HFFc6 (cell line): ENCODE data around the gene FEV. TPM values are rescaled to one million over a fixed set of nuclear protein-coding genes. Genes with fewer than 3 reads are reported as not detected.

Experiments
- DNase-seq: peaks from one replicate; pipeline ENCODE4 v3.0.0-alpha.2; 2018
- H3K27ac Mint-ChIP-seq: 2 replicates; pipeline ENCODE4 v1.8.0; 2020; ENCODE audit warnings: mild to moderate bottlenecking, mixed read lengths
- H3K27me3 Mint-ChIP-seq: 2 replicates; pipeline ENCODE4 v1.8.0; 2021; ENCODE audit warnings: mild to moderate bottlenecking, moderate library complexity, mixed read lengths; ENCODE audit not compliant: insufficient read depth
- H3K36me3 Mint-ChIP-seq: 2 replicates; pipeline ENCODE4 v1.8.0; 2021; ENCODE audit warnings: low read depth, mixed read lengths
- H3K4me1 Mint-ChIP-seq: 2 replicates; pipeline ENCODE4 v1.8.0; 2020; ENCODE audit warnings: low read depth, mixed read lengths
- H3K4me3 Mint-ChIP-seq: 2 replicates; pipeline ENCODE4 v1.8.0; 2020; ENCODE audit warnings: mild to moderate bottlenecking, moderate library complexity, mixed read lengths
- H3K9me3 Mint-ChIP-seq: 2 replicates; pipeline ENCODE4 v1.8.0; 2020; ENCODE audit warnings: mild to moderate bottlenecking, mixed read lengths
- total RNA-seq, 6 experiments: library from RNA; stranded (reverse); fragmentation: NEBNext Ultra II Directional; extraction: Animal tissue kit (Norgen Biotek cat#: 25700); gene quantifications; 2 replicates in 1 of 6; 3 replicates in 5 of 6; pipeline ENCODE4 v1.2.3, GENCODE V29; 2021
- TF ChIP-seq, protein P1 (sequence below): fragments of 200-600 bp; sonication (generic); IDR thresholded peaks from 2 replicates; pipeline ENCODE4 v1.5.0; 2021; ENCODE audit warnings: antibody characterized with exemption, mild to moderate bottlenecking

The FEV gene
- total RNA-seq, 6 experiments from 2014 or later: not detected

DNA sequence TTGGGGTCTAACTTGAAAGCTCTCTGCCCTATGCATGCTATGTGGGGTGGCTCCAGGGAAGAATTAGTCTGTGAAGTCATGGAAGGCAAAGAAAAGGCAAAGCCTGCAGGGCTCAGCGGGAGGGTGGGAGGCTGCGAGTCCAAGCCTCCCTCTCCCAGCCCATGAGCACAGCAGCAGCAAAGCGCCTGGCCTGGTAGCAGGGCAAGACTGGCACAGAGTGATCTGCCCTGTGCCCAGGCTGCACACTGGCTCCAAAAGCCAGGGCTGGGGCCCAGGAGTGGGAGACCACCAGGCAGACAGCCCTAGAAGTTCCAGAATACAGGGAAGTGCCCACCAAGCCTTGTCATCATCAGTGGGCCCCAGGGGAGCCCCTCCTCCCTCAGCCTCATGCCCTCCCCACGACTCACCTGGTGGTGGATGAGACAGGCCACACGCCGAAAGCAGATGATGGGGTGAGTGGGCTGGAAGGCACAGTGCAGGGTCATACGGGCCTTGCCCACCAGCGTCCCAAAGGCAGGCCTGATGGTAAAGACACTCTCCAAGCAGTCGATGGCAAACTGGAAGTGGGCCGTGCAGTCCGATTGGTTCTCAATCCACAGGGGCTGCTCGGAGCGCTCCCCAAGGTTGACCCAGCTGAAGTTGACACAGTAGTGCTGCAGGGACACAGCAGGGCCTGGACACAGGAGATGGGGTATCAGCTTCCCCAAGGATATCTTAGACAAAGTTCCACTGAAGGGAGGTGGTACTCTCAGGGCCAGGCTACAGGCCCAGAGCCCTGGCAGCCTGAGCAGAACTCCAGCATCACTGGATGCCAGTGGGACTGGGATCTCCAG, 44.2 kb upstream of the FEV start:
- DNase-seq: no peak
- Mint-ChIP-seq H3K36me3 (no peaks in the 10 kb centered on the region), H3K9me3 (no peaks in the 10 kb centered on the region), H3K27ac (no peak overlapping the region), H3K27me3 (peaks cover 49% of the 10 kb centered on the region), H3K4me3 (no peak overlapping the region), H3K4me1 (no peaks in the 10 kb centered on the region)
- TF ChIP-seq, protein P1, sequence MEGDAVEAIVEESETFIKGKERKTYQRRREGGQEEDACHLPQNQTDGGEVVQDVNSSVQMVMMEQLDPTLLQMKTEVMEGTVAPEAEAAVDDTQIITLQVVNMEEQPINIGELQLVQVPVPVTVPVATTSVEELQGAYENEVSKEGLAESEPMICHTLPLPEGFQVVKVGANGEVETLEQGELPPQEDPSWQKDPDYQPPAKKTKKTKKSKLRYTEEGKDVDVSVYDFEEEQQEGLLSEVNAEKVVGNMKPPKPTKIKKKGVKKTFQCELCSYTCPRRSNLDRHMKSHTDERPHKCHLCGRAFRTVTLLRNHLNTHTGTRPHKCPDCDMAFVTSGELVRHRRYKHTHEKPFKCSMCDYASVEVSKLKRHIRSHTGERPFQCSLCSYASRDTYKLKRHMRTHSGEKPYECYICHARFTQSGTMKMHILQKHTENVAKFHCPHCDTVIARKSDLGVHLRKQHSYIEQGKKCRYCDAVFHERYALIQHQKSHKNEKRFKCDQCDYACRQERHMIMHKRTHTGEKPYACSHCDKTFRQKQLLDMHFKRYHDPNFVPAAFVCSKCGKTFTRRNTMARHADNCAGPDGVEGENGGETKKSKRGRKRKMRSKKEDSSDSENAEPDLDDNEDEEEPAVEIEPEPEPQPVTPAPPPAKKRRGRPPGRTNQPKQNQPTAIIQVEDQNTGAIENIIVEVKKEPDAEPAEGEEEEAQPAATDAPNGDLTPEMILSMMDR: no peak

DNA sequence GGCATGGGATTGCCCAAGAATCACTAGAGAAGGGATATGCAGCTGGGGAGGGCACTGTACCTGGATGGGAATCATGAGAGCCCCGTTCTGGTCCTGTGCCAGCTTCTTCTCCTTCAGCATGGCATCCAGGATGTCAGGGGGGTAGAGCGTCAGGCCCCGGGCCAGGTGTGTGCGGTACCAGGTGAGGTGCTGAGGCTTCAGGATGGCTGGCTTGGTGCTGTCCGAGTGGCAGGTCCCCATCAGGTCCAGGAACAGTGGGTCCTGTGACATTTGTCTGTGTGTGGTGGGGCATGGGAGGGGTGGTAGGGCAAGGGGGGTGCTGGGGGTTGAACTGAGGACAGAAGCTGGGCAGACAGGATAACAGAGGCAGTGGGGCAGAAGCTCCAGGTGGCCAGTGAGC, 43.2 kb upstream of the FEV start:
- Mint-ChIP-seq H3K36me3 (no peaks in the 10 kb centered on the region), H3K4me1 (no peaks in the 10 kb centered on the region), H3K9me3 (no peaks in the 10 kb centered on the region), H3K27me3 (peaks cover 53% of the 10 kb centered on the region), H3K27ac (no peak overlapping the region), H3K4me3 (no peak overlapping the region)
- TF ChIP-seq, protein P1: no peak
- no peak for DNase-seq

DNA sequence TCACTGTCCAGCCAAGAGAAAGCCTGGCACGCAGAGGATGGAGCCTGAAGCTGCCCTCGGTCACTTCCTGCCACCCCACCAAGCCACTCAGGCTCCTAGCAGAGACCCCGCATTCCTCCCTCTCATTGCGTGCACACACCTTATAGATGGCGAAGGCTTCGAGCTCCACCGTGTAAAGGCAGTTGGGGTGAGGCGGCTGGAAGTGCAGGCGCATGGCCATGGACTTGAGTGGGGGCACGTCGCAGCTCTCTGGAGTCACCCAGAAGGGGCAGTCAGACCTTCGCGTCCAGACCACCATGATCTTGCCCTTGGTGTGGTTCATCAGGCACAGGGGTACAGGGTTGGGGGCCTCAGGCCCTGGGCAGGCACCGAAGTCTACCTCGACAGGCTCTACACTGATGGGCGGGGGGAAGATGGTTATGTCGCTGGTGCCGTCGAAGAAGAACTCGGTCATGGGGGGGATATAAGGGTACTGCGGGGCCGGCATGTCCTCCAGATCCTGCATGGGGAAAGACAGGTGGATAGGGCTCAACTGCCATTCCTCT, 42.6 kb upstream of the FEV start:
- no peak for DNase-seq
- peaks cover 50% of the 10 kb centered on the region for H3K27me3 Mint-ChIP-seq
- TF ChIP-seq, protein P1: no peak
- no peak overlapping the region for H3K27ac Mint-ChIP-seq
- no peaks in the 10 kb centered on the region for H3K36me3 Mint-ChIP-seq
- no peaks in the 10 kb centered on the region for H3K9me3 Mint-ChIP-seq
- H3K4me1 Mint-ChIP-seq: no peaks in the 10 kb centered on the region
- H3K4me3 Mint-ChIP-seq: no peak overlapping the region

DNA sequence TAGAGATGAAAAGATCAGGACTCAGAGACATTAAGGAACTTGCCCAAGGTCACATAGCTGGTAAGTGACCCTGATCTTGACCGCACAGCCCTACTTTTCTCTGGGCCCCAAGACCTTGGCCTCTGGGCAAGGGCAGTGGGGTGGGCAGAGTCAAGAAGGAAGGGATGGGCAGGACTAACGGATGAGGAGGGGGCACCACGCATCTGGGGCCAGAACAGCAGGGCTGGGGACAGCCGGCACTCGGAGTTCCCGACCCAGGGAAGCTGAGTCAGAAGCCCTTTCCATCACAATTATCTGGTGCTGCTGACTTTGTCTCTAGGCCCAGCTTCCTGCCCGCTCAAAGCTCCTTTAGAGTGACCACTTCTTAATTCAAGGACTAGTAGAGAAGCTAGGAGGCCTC, 42.0 kb upstream of the FEV start:
- Mint-ChIP-seq H3K4me3 (no peak overlapping the region), H3K27me3 (peaks cover 47% of the 10 kb centered on the region), H3K4me1 (no peaks in the 10 kb centered on the region), H3K27ac (no peak overlapping the region), H3K36me3 (no peaks in the 10 kb centered on the region), H3K9me3 (no peaks in the 10 kb centered on the region)
- TF ChIP-seq, protein P1: no peak
- no peak for DNase-seq

DNA sequence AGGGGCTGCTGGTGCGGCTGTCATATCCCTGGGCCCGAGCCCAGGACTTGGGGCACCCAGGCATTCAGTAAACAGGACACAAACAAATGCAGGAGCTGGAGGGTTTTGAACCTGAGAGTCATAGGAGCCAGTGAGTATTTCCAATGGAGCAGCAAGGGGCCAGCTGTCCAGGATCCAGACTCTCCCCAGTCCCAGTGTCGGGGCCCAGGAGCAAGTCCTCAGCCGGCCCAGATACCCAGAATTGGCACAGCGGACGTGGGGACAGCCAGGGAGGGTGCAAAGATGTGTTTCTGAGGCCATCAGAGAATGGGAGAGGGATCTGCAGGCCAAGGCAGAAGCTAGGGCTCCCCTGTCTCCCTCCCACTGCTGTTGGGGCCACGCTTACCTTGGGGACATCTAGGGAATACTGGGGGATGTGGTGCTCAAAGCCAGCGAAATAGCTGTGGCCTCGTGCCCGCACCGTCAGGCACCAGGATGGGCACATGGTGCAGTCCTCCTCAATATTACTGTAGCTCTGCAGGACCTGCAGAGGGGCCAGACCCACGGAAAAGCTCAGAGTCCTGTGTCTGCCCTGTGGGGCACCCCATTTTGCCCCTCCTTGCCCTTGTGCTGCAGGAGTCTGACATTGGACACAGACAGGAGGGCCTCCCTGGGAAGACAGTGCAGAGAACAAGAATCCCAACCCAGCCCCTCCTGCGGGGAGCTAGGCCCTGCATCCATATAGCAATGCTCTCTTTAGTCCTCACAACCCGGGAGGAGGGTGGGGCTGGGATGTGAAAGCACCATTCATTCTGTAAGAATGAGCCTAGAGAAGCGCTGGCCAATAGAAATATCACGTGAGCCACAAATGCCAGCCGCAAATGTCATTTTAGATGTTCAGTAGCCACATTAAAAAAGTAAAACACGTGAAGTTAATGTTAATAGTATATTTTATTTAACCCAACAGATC, 40.9 kb upstream of the FEV start:
- no peaks in the 10 kb centered on the region for H3K4me1 Mint-ChIP-seq
- no peak for DNase-seq
- H3K4me3 Mint-ChIP-seq: no peak overlapping the region
- peaks cover 48% of the 10 kb centered on the region for H3K27me3 Mint-ChIP-seq
- H3K36me3 Mint-ChIP-seq: no peaks in the 10 kb centered on the region
- TF ChIP-seq, protein P1: no peak
- no peak overlapping the region for H3K27ac Mint-ChIP-seq
- H3K9me3 Mint-ChIP-seq: no peaks in the 10 kb centered on the region
